Measurements from ENCODE around the gene ALDH1L2.
A peak's percentile ranks its signal among the peaks of the same experiment; 100 is the strongest.

Gene ALDH1L2

DNA sequence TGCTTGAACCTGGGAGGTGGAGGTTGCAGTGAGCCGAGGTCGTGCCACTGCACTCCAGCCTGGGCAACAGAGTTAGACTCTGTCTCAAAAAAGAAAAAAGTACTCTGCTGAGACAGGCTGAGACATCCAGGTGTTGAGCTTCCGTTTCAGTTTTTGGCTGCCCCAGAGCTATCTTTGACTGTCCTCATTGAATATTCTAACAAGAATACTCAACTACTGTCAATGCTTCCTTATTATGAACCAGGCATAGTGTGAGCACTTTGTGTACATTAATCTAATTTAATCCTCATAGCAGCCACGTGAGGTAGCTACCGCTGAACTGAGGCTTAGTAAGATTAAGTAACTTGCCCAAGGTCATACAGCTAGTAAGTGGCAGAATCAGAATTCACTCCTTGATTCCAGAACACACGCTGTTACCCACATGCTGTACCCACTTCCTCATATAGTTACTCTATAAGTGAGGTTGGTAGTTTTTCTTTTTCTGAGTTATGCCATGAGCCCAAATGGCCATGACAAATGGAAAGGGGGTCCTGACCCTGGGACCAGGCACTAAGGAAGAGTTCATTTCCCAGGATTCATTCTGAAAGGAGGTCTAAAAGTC is 11.3 kb downstream of the ALDH1L2 start:
- no peak for TF ChIP-seq ZNF433 (tag by site-specific recombination; IDR thresholded peaks at IDR 0.05; ENCODE audit: low read depth)
- TF ChIP-seq, protein P1, sequence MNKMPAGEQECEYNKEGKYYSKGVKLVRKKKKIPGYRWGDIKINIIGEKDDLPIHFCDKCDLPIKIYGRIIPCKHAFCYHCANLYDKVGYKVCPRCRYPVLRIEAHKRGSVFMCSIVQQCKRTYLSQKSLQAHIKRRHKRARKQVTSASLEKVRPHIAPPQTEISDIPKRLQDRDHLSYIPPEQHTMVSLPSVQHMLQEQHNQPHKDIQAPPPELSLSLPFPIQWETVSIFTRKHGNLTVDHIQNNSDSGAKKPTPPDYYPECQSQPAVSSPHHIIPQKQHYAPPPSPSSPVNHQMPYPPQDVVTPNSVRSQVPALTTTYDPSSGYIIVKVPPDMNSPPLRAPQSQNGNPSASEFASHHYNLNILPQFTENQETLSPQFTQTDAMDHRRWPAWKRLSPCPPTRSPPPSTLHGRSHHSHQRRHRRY (tag by site-specific recombination; IDR thresholded peaks at IDR 0.05): no peak
- H3K4me3 ChIP-seq (ENCODE audit: low read depth, low read length): no peak overlapping the region
- POLR2A ChIA-PET: no interaction called here
- no peaks in the 10 kb centered on the region for H3K36me3 ChIP-seq (ENCODE audit: control insufficient read depth in 2 of 2, insufficient read depth in 1 of 2, low read length in 2 of 2)
- no peaks in the 10 kb centered on the region for H3K9me3 ChIP-seq (ENCODE audit: control insufficient read depth, insufficient read depth, low read depth, low read length)
- no peaks in the 10 kb centered on the region for H3K4me1 ChIP-seq (ENCODE audit: control insufficient read depth, insufficient read depth, low read length)
- no peak overlapping the region for H3K27ac ChIP-seq (ENCODE audit: extremely low read depth, low read depth, low read length)
- CTCF ChIA-PET: no interaction called here

DNA sequence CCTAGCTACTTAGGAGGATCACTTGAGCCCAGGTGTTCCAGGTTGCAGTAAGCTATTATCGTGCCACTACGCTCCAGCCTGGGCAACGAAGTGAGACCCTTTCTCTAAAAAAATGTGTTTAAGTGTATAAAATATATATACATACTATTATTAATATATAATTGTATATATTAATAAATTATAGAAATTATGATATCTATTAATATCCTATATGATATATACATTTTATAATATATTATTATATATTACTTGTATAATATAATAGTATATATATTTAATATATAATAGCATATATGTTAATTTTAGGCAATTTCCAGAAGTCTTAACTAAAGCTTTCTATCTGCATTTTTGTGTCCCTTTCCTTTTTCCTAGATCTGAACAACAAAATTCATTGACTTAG is 12.3 kb downstream of the ALDH1L2 start:
- H3K4me1 ChIP-seq (ENCODE audit: control insufficient read depth, insufficient read depth, low read length): 0 out of 2 replicates have a peak, but pooled peaks cover 3% of the 10 kb centered on the region
- TF ChIP-seq HOXC10 (CRISPR knock-in tag; IDR thresholded peaks at IDR 0.05) (no peak), ZNF223 (tag by site-specific recombination; IDR thresholded peaks at IDR 0.05) (no peak), BCL11A (tag by site-specific recombination; IDR thresholded peaks at IDR 0.05; ENCODE audit: low read depth) (no peak), GLIS2 (tag by site-specific recombination; IDR thresholded peaks at IDR 0.05) (no peak), ZNF146 (tag by site-specific recombination; IDR thresholded peaks at IDR 0.05) (no peak)
- H3K36me3 ChIP-seq (ENCODE audit: control insufficient read depth in 2 of 2, insufficient read depth in 1 of 2, low read length in 2 of 2): no peaks in the 10 kb centered on the region
- no peak overlapping the region for H3K4me3 ChIP-seq (ENCODE audit: low read depth, low read length)
- POLR2A ChIA-PET: no interaction called here
- CTCF ChIA-PET: interaction anchor here (1.7 kb wide), 1 partner anchor 11 kb away, joined by 5 read pairs; no protein-coding TSS in a partner anchor
- no peaks in the 10 kb centered on the region for H3K9me3 ChIP-seq (ENCODE audit: control insufficient read depth, insufficient read depth, low read depth, low read length)
- H3K27ac ChIP-seq (ENCODE audit: extremely low read depth, low read depth, low read length): no peak overlapping the region

DNA sequence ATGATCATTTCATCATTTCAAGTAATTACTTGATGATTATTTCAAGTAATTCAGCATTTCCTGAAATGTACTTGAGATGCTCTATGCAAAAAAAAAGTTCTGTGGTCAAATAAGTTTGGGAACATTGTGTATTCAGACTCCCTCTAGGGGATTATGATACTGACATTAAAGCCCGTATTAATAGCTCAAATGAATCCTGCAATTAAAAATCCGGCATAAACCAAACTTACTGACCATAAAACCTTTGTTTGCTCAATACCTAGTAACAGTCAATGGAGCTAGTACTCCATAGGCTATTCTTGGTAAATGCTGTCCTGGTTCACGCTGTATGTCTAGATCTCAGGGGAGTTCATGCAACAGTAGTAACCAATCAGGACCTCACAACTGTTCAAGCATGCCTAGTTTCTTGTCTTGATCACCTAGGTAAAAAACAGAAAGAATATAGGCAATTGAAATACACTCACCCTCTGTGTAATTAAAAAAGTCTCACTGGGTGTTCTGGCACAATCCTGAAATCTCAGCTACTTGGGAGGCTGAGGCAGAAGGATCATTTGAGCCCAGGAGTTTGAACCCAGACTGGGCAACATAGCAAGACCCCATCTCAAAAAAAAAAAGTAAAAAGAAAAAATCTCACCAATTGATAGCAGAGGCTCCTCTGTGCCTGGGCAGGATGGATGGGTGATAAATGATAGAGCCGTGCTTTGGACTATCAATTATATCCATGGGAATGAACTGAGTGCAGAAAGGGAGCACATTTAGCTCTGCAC is 14.1 kb downstream of the ALDH1L2 start:
- Histone ChIP-seq H3K36me3 (ENCODE audit: control insufficient read depth in 2 of 2, insufficient read depth in 1 of 2, low read length in 2 of 2) (no peaks in the 10 kb centered on the region), H3K4me3 (ENCODE audit: low read depth, low read length) (no peak overlapping the region), H3K4me1 (ENCODE audit: control insufficient read depth, insufficient read depth, low read length) (0 out of 2 replicates have a peak, but pooled peaks cover 3% of the 10 kb centered on the region), H3K9me3 (ENCODE audit: control insufficient read depth, insufficient read depth, low read depth, low read length) (no peaks in the 10 kb centered on the region), H3K27ac (ENCODE audit: extremely low read depth, low read depth, low read length) (no peak overlapping the region)
- TF ChIP-seq GFI1B (tag by site-specific recombination; IDR thresholded peaks at IDR 0.05) (no peak), ZNF302 (tag by site-specific recombination; IDR thresholded peaks at IDR 0.05; ENCODE audit: low read depth) (no peak), ZNF660 (tag by site-specific recombination; IDR thresholded peaks at IDR 0.05) (no peak), ZNF121 (tag by site-specific recombination; IDR thresholded peaks at IDR 0.05) (peak; percentile 68; the same call in 1 of the 2 replicates)
- POLR2A ChIA-PET: interaction anchor here (0.7 kb wide), 1 partner anchor 10 kb away, joined by 3 read pairs; no protein-coding TSS in a partner anchor
- CTCF ChIA-PET: interaction anchor here (0.6 to 1.7 kb wide), 6 partner anchors 8 to 440 kb away, joined by 3 to 7 read pairs (median 4); no protein-coding TSS in a partner anchor

DNA sequence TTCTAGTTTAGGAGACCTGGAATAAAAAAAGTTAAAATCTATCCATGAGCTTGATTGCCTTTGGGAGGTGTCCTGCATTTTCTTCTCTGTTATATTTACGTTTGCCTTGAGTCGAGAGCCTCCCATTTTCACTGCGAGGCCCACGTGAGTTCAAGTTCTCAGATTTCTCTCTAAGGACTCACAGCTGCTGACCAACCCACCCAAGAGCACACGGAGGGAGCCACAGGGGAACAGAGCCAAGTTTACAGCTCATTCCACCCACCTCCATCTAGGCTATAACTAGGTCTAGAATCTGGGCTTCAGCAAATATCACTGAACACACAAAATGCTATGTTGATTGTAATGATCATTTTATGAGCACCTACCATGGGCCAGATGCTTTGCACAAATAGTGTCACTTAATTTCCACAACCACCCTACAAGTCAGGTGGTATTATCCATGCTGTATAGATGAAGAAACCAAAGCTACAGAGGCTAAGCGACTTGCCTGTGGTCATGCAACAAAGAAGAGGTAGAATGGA is 16.7 kb downstream of the ALDH1L2 start:
- Histone ChIP-seq H3K27ac (ENCODE audit: extremely low read depth, low read depth, low read length) (no peak overlapping the region), H3K36me3 (ENCODE audit: control insufficient read depth in 2 of 2, insufficient read depth in 1 of 2, low read length in 2 of 2) (no peaks in the 10 kb centered on the region), H3K9me3 (ENCODE audit: control insufficient read depth, insufficient read depth, low read depth, low read length) (no peaks in the 10 kb centered on the region), H3K4me1 (ENCODE audit: control insufficient read depth, insufficient read depth, low read length) (0 out of 2 replicates have a peak, but pooled peaks cover 6% of the 10 kb centered on the region), H3K4me3 (ENCODE audit: low read depth, low read length) (no peak overlapping the region)
- CTCF ChIA-PET: interaction anchor here (0.6 to 1.9 kb wide), 4 partner anchors 14 to 868 kb away, joined by 3 to 7 read pairs (median 4); no protein-coding TSS in a partner anchor
- POLR2A ChIA-PET: interaction anchor here (1.4 kb wide), 1 partner anchor 17 kb away, joined by 3 read pairs; no protein-coding TSS in a partner anchor
- TF ChIP-seq ZNF169 (tag by site-specific recombination; IDR thresholded peaks at IDR 0.05) (no peak), SALL2 (tag by site-specific recombination; IDR thresholded peaks at IDR 0.05; ENCODE audit: borderline replicate concordance) (no peak), EGR2 (tag by site-specific recombination; IDR thresholded peaks at IDR 0.05; ENCODE audit: low read depth) (peak; percentile 48; the same call in 1 of the 2 replicates), ZNF335 (tag by site-specific recombination; conservative IDR thresholded peaks at IDR 0.05) (0 out of 2 replicates have a peak, but pooled peaks have one; percentile 10), ZBTB17 (tag by site-specific recombination; IDR thresholded peaks at IDR 0.05) (peak; percentile 80), ZNF600 (tag by site-specific recombination; IDR thresholded peaks at IDR 0.05) (no peak), ZNF292 (tag by site-specific recombination; IDR thresholded peaks at IDR 0.05; ENCODE audit: borderline replicate concordance, low read depth) (no peak), ZNF19 (tag by site-specific recombination; IDR thresholded peaks at IDR 0.05; ENCODE audit: low read depth) (no peak), ZFHX2 (tag by site-specific recombination; conservative IDR thresholded peaks at IDR 0.05) (peak; percentile 72)
- TF ChIP-seq, protein P2, sequence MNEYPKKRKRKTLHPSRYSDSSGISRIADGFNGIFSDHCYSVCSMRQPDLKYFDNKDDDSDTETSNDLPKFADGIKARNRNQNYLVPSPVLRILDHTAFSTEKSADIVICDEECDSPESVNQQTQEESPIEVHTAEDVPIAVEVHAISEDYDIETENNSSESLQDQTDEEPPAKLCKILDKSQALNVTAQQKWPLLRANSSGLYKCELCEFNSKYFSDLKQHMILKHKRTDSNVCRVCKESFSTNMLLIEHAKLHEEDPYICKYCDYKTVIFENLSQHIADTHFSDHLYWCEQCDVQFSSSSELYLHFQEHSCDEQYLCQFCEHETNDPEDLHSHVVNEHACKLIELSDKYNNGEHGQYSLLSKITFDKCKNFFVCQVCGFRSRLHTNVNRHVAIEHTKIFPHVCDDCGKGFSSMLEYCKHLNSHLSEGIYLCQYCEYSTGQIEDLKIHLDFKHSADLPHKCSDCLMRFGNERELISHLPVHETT (tag by site-specific recombination; IDR thresholded peaks at IDR 0.05): no peak

Data from HEK293 (cell line).